Transverse colon (tissue), 4 donors: ENCODE data around the gene SLC9A1.

Experiments used
- EP300 ChIP-seq: sonication (generic); formaldehyde crosslinking; IDR thresholded peaks from one replicate; pipeline ENCODE4 v1.6.1; 2017; ENCODE audit warnings: antibody characterized with exemption, low read depth
- POLR2A ChIP-seq: fragments of 450-650 bp; IDR thresholded peaks from one replicate; pipeline ENCODE4 v1.6.1; 2016; ENCODE audit warnings: antibody characterized with exemption, mild to moderate bottlenecking, moderate library complexity
- POLR2AphosphoS5 ChIP-seq, 3 donors: sonication (generic); formaldehyde crosslinking; IDR thresholded peaks; one replicate each; pipeline ENCODE4 v1.6.1; 2016; ENCODE audit warnings: antibody characterized with exemption in 3 of 3
- TF ChIP-seq, protein P1 (sequence below), 5 experiments: fragments of 200-600 bp in 3 of 5; fragments of 450-650 bp in 2 of 5; sonication (generic) in 3 of 5; IDR thresholded peaks; 1 replicate in 2 of 5; 2 replicates in 3 of 5; pipeline ENCODE4 v1.5.1; 2016 to 2017; ENCODE audit warnings: antibody characterized with exemption in 5 of 5, inconsistent platforms in 3 of 5, mild to moderate bottlenecking in 2 of 5, moderate library complexity in 1 of 5

DNA sequence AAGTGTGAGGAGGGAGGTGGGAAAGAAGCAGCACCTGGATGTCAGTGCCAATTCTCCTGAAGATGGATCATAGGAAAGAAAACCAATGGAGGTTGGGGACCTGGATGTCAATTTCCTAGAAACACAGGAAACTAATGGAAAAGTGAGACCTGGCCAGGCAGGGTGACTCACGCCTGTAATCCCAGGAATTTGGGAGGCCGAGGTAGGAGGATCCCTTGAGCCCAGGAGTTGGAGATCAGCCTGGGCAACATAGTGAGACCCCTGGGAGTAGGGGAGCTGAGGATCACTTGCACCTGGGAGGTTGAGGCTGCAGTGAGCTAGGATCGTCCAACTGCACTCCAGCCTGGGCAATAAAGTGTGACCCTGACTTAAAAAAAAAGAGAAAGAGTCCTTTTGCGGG lies 21.4 kb upstream of the SLC9A1 start:
- no peak for TF ChIP-seq EP300
- TF ChIP-seq, protein P1, sequence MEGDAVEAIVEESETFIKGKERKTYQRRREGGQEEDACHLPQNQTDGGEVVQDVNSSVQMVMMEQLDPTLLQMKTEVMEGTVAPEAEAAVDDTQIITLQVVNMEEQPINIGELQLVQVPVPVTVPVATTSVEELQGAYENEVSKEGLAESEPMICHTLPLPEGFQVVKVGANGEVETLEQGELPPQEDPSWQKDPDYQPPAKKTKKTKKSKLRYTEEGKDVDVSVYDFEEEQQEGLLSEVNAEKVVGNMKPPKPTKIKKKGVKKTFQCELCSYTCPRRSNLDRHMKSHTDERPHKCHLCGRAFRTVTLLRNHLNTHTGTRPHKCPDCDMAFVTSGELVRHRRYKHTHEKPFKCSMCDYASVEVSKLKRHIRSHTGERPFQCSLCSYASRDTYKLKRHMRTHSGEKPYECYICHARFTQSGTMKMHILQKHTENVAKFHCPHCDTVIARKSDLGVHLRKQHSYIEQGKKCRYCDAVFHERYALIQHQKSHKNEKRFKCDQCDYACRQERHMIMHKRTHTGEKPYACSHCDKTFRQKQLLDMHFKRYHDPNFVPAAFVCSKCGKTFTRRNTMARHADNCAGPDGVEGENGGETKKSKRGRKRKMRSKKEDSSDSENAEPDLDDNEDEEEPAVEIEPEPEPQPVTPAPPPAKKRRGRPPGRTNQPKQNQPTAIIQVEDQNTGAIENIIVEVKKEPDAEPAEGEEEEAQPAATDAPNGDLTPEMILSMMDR (IDR thresholded peaks at IDR 0.05) = no peak
- no peak for TF ChIP-seq POLR2AphosphoS5 (IDR thresholded peaks at IDR 0.05)
- no peak for TF ChIP-seq POLR2A
